ENCODE data around the gene PXMP4. TPM values are rescaled to one million over a fixed set of nuclear protein-coding genes. Genes with fewer than 3 reads are reported as not detected.

The PXMP4 gene
- total and polyA plus RNA-seq, 2 experiments from 2014 or later: 9.2 to 14.9 TPM

- Histone ChIP-seq H3K36me3 (no peaks in the 10 kb centered on the region), H3K4me3 (peak overlapping the region; percentile 39), H3K27ac (no peak overlapping the region), H3K9me3 (ENCODE audit: low read depth) (no peaks in the 10 kb centered on the region), H3K27me3 (no peaks in the 10 kb centered on the region), H3K4me1 (ENCODE audit: low read depth) (peaks cover 32% of the 10 kb centered on the region)
- no peak for DNase-seq (ENCODE audit: low read depth in 1 of 2, low spot score in 1 of 2)
- TF ChIP-seq, protein P1, sequence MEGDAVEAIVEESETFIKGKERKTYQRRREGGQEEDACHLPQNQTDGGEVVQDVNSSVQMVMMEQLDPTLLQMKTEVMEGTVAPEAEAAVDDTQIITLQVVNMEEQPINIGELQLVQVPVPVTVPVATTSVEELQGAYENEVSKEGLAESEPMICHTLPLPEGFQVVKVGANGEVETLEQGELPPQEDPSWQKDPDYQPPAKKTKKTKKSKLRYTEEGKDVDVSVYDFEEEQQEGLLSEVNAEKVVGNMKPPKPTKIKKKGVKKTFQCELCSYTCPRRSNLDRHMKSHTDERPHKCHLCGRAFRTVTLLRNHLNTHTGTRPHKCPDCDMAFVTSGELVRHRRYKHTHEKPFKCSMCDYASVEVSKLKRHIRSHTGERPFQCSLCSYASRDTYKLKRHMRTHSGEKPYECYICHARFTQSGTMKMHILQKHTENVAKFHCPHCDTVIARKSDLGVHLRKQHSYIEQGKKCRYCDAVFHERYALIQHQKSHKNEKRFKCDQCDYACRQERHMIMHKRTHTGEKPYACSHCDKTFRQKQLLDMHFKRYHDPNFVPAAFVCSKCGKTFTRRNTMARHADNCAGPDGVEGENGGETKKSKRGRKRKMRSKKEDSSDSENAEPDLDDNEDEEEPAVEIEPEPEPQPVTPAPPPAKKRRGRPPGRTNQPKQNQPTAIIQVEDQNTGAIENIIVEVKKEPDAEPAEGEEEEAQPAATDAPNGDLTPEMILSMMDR (IDR thresholded peaks at IDR 0.05; ENCODE audit: low read depth, low read length): no peak
Measured at GRCh38 chr20:33685328-33686099, 34.6 kb downstream of the PXMP4 start.

GRCh38 chr20:33684533-33685327, 35.4 kb downstream of the PXMP4 start:
- peaks cover 28% of the 10 kb centered on the region for H3K4me1 ChIP-seq (ENCODE audit: low read depth)
- no peaks in the 10 kb centered on the region for H3K27me3 ChIP-seq
- H3K27ac ChIP-seq: no peak overlapping the region
- peak in 1 of 2 donors; percentile 18 for DNase-seq (ENCODE audit: low read depth in 1 of 2, low spot score in 1 of 2)
- TF ChIP-seq, protein P1 (IDR thresholded peaks at IDR 0.05; ENCODE audit: low read depth, low read length): no peak
- H3K9me3 ChIP-seq (ENCODE audit: low read depth): no peaks in the 10 kb centered on the region
- no peaks in the 10 kb centered on the region for H3K36me3 ChIP-seq
- H3K4me3 ChIP-seq: no peak overlapping the region

DNA sequence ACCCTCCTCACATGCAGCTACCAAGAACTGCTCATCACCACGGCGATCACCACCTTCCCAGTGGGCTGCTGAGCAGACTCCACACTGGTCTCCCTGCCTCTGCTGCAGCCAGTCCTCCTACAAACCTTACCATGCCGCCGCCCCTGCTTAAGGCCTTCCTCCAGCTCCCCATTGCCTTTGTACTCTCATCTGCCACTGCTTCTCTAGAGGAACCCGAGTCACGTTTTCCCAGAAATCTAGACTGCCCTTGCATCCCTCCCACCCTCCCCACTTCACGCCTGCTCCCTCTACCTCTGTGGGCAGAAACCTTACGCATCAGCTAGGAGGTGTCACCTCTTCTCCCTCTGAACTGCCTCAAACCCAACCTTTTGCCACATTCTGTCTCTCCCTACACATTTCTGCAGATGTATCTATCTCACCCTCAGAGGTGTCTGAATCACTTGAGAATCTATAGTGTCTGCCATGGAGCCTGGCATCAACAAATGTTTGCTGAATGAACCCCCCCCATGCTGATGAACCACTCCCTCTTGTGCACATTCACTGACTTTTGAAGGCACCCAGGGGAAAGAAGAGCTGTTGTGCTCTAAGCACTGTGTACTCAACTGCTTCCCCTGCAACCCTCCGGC, 38.3 kb downstream of the PXMP4 start:
- DNase-seq (ENCODE audit: low read depth in 1 of 2, low spot score in 1 of 2): no peak
- Histone ChIP-seq H3K4me3 (no peak overlapping the region), H3K9me3 (ENCODE audit: low read depth) (no peaks in the 10 kb centered on the region), H3K4me1 (ENCODE audit: low read depth) (peaks cover 12% of the 10 kb centered on the region), H3K27ac (no peak overlapping the region), H3K27me3 (no peaks in the 10 kb centered on the region), H3K36me3 (no peaks in the 10 kb centered on the region)
- TF ChIP-seq, protein P1 (IDR thresholded peaks at IDR 0.05; ENCODE audit: low read depth, low read length): no peak

GRCh38 chr20:33681288-33681687, 38.8 kb downstream of the PXMP4 start:
- Histone ChIP-seq H3K4me1 (ENCODE audit: low read depth) (peaks cover 9% of the 10 kb centered on the region), H3K27me3 (no peaks in the 10 kb centered on the region), H3K36me3 (no peaks in the 10 kb centered on the region), H3K4me3 (no peak overlapping the region), H3K27ac (no peak overlapping the region), H3K9me3 (ENCODE audit: low read depth) (no peaks in the 10 kb centered on the region)
- TF ChIP-seq, protein P1 (IDR thresholded peaks at IDR 0.05; ENCODE audit: low read depth, low read length): no peak
- DNase-seq (ENCODE audit: low read depth in 1 of 2, low spot score in 1 of 2): no peak

- no peaks in the 10 kb centered on the region for H3K36me3 ChIP-seq
- TF ChIP-seq, protein P1 (IDR thresholded peaks at IDR 0.05; ENCODE audit: low read depth, low read length): no peak
- H3K9me3 ChIP-seq (ENCODE audit: low read depth): no peaks in the 10 kb centered on the region
- DNase-seq (ENCODE audit: low read depth in 1 of 2, low spot score in 1 of 2): peak in 1 of 2 donors; percentile 26
- H3K27me3 ChIP-seq: no peaks in the 10 kb centered on the region
- no peak overlapping the region for H3K27ac ChIP-seq
- H3K4me3 ChIP-seq: no peak overlapping the region
- H3K4me1 ChIP-seq (ENCODE audit: low read depth): peaks cover 9% of the 10 kb centered on the region
Measured at GRCh38 chr20:33680686-33681085, 39.4 kb downstream of the PXMP4 start.
